Skin epidermis (tissue), 12 donors: ENCODE measurements around the gene SERPINE1.
A peak's percentile ranks its signal among the peaks of the same experiment; 100 is the strongest.
"Not testable (repeated sequence)": the region's sequence is repeated elsewhere in the genome, so short reads cannot be mapped to it uniquely, and the experiment has no call there.

Experiments
- H3K27ac ChIP-seq, 21 experiments: fragments of 200-600 bp; sonication (generic) in 11 of 21; one replicate each; pipeline ENCODE4 v1.5.0; 2020; ENCODE audit warnings: mild to moderate bottlenecking in 3 of 21, inconsistent platforms in 2 of 21, moderate library complexity in 2 of 21
- H3K4me3 ChIP-seq, 7 experiments: fragments of 200-600 bp; sonication (generic) in 2 of 7; one replicate each; pipeline ENCODE4 v1.5.0; 2020; ENCODE audit warnings: inconsistent platforms in 2 of 7, mild to moderate bottlenecking in 2 of 7, moderate library complexity in 1 of 7

The SERPINE1 gene

GRCh38 chr7:101121631-101121990 is 5.3 kb upstream of the SERPINE1 start:
- peak overlapping the region in 1 of 7 experiments; percentile 10 for H3K4me3 ChIP-seq
- H3K27ac ChIP-seq, result peak overlapping the region in 14 of 21 experiments; percentile 46 to 90 (median 72)

GRCh38 chr7:101121991-101122932 is 4.6 kb upstream of the SERPINE1 start:
- H3K4me3 ChIP-seq, result peak overlapping the region in 4 of 7 experiments; percentile 5 to 16 (median 10)

GRCh38 chr7:101122933-101123702 is 3.8 kb upstream of the SERPINE1 start:
- no peak overlapping the region for H3K4me3 ChIP-seq
- peak overlapping the region in 12 of 21 experiments; percentile 37 to 90 (median 77) for H3K27ac ChIP-seq

More at GRCh38 chr7:101121991-101122932, 4.6 kb upstream of the SERPINE1 start:
- H3K27ac ChIP-seq, result peak overlapping the region in 20 of 21 experiments; percentile 2 to 90 (median 66)

DNA sequence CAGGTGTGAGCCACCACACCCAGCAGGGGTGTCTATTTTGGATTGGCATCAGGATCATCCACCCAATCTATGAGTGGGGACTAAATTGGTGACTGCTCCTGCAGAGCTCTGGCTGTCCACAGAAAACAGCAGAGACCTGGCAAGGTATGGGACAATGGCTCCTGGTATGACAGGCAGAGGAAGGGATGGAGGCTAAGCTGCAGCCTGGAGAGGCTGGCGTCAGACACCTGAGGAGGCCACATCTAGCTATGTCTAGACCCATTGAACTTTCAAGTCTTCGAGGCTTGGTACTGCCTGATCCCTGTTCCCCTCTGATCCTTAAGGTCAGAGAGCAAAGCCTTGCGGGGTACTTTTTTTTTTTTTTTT is 3.2 kb upstream of the SERPINE1 start:
- Histone ChIP-seq H3K27ac (peak overlapping the region in 3 of 21 experiments; percentile 44 to 90 (median 88)), H3K4me3 (no peak overlapping the region)

DNA sequence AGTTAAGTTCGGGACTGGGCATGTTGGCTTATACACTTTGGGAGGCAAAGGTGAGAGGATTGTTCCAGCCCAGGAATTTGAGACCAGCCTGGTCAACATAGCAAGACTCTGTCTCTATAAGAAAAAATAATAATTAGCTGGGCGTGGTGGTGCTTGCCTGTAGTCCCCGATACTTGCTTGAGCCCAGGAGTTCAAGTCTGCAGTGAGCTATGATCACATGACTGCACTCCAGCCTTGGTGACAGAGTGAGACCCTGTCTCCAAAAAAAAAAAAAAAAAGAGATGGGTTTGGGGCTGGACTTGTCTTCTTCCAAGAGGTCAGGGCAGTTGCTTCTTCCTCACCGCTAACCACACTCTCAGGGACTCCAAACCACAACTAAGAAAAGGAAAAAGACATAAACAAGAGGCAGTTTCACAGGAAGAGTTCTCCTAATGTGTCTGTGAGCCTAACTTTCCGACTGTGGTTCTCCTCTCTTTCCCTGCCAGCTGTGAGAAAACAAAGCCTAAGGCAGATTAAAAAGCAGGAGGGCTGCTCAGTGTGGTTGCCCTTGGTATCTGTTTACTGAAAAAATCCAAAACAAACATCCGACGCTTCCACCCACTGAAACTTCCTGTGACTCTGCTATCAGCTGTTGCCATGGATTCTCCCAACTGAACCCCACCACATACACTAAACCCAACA is 2.4 kb upstream of the SERPINE1 start:
- H3K27ac ChIP-seq, result peak overlapping the region in 16 of 21 experiments; percentile 9 to 90 (median 60)
- H3K4me3 ChIP-seq, result no peak overlapping the region

- H3K4me3 ChIP-seq, result peak overlapping the region in 1 of 7 experiments; percentile 34
- H3K27ac ChIP-seq, result peak overlapping the region in 19 of 21 experiments; percentile 29 to 90 (median 63)
Observed at GRCh38 chr7:101125989-101126650, 784 bp upstream of the SERPINE1 start.

- peak overlapping the region; percentile 1 to 40 (median 32) for H3K4me3 ChIP-seq
- peak overlapping the region in 12 of 21 experiments; percentile 11 to 90 (median 64) for H3K27ac ChIP-seq
Observed at GRCh38 chr7:101127460-101128039, 646 bp downstream of the SERPINE1 start.

DNA sequence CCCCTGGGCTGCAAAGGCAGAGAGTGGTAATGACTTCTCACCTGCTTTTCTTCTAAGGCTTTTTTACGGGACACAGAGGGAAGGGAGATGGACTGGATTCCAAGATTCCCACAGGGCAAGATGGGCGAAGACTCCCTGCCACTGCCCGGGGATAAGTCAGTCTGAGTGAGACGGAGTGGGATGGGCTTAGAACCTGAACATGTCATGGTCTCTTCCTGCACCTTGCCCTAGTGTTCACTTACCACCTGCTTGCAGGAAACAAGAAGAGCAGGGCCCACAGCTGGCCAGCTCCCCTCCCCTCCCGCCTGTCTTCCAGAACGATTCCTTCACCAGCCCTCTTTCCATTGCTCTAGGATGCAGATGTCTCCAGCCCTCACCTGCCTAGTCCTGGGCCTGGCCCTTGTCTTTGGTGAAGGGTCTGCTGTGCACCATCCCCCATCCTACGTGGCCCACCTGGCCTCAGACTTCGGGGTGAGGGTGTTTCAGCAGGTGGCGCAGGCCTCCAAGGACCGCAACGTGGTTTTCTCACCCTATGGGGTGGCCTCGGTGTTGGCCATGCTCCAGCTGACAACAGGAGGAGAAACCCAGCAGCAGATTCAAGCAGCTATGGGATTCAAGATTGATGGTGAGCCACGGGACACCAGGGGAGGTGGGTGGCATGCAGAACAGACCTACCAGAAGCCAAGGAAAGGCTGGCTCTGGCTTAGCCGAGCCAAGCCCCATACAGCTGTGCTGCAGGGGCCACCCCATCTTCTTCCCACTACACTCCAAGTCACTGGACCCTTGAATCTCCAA is 1.3 kb downstream of the SERPINE1 start:
- Histone ChIP-seq H3K4me3 (peak overlapping the region in 4 of 7 experiments; percentile 15 to 40 (median 34)), H3K27ac (peak overlapping the region in 1 of 21 experiments; percentile 90)

DNA sequence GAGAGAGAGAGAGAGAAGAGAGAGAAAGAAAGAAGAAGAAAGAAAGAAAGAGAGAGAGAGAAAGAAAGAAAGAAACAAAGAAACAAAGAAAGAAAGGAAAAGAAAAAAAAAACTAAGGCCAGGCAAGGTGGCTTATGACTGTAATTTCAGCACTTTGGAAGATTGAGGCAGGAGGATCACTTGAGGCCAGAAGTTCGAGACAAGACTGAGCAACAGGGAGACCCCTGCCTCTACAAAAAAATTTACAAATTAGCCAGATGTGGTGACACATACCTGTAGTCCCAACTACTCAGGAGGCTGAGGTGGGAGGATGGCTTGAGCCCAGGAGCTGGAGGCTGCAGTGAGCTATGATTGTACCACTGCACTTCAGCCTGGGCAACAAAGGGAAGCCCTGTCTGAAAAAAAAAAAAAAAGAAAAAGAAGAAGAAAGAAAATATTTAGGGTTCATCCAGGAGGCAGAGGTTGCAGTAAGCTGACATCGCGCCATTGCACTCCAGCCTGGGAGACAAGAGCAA is 2.8 kb downstream of the SERPINE1 start:
- Histone ChIP-seq H3K27ac (no peak overlapping the region), H3K4me3 (no peak overlapping the region)

DNA sequence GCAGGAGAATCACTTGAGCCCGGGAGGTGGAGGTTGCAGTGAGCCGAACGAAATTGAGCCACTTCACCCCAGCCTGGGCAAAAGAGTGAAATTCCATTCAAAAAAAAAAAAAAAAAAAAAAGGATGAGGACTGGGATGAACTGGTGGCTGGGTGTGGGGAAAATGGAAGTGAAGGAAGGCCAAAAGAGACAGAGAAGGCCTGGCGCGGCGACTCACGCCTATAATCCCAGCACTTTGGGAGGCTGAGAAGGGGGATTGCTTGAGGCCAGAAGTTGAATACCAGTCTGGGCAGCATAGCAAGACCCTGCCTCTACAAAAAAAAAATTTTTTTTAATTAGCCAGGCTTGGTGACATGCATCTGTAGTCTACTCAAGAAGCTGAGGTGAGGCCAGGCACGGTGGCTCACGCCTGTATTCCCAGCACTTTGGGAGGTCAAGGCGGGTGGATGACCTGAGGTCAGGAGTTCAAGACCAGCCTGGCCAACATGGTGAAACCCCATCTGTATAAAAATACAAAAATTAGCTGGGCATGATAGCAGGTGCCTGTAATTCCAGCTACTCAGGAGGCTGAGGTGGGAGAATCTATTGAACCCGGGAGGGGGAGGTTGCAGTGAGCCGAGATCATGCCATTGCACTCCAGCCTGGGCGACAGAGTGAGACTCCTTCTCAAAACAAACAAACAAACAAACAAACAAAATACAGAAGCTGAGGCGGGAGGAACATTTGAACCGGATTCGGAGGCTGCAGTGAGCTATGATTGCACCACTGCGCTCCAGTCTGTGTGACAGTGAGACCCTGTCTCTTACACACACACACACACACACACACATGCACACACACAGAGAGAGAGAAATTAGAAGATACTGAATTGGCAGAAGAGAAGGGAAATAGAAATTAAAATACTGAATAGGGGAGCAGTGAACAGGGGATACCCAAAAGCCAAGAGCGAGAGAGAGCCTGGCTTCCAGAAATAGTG is 6.0 kb downstream of the SERPINE1 start:
- H3K27ac ChIP-seq, result peak overlapping the region in 2 of 21 experiments; percentile 28 to 48
- H3K4me3 ChIP-seq, result not testable (repeated sequence)

- H3K27ac ChIP-seq, result peak overlapping the region in 5 of 21 experiments; percentile 11 to 48 (median 28)
Observed at GRCh38 chr7:101133621-101134398, 6.9 kb downstream of the SERPINE1 start.

DNA sequence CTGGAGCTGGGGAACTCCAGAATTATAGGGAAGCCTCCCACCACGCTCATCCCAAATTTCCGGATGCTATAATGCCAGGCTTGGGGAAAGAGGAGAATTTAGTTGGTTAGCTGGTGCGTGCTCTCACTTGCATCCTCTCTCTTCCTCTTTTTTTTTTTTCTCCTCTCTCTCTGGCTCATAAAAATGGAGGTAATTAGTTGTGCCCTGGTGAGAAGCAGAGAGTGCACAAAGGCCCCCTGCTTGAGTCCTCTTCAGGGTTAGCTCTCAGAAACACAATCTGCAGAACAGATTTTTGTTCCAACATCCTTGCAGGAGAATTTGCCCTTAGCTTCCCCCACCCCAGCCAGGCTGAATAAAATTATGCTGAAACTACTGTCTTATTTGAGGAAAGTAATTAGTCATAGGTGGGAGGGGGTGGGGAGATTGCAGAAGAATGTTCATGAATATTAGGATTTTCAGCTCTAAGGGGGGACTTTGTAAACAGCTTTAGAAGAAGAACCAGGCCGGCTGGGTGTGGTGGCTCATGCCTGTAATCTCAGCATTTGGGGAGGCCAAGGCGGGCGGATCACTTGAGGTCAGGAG is 7.6 kb downstream of the SERPINE1 start:
- Histone ChIP-seq H3K4me3 (no peak overlapping the region), H3K27ac (peak overlapping the region in 4 of 21 experiments; percentile 11 to 48 (median 34))

More at GRCh38 chr7:101133621-101134398, 6.9 kb downstream of the SERPINE1 start:
- no peak overlapping the region for H3K4me3 ChIP-seq

- H3K4me3 ChIP-seq, result no peak overlapping the region
- H3K27ac ChIP-seq, result peak overlapping the region in 18 of 21 experiments; percentile 4 to 81 (median 54)
Observed at GRCh38 chr7:101137651-101138212, 10.8 kb downstream of the SERPINE1 start.

GRCh38 chr7:101138213-101138870 is 11.4 kb downstream of the SERPINE1 start:
- Histone ChIP-seq H3K27ac (peak overlapping the region in 19 of 21 experiments; percentile 1 to 81 (median 53)), H3K4me3 (no peak overlapping the region)

- Histone ChIP-seq H3K4me3 (no peak overlapping the region), H3K27ac (peak overlapping the region in 2 of 21 experiments; percentile 7 to 53)
Observed at GRCh38 chr7:101140339-101140699, 13.4 kb downstream of the SERPINE1 start.
